DMS153 (cell line): ENCODE measurements around the gene USP54.
A peak's percentile ranks its signal among the peaks of the same experiment; 100 is the strongest.
"Not testable (repeated sequence)": the region's sequence is repeated elsewhere in the genome, so short reads cannot be mapped to it uniquely, and the experiment has no call there.

Source experiments
- DNase-seq: peaks from one replicate; lab custom pipeline; 2025; lab: John Stamatoyannopoulos, UW

The USP54 gene, protein sequence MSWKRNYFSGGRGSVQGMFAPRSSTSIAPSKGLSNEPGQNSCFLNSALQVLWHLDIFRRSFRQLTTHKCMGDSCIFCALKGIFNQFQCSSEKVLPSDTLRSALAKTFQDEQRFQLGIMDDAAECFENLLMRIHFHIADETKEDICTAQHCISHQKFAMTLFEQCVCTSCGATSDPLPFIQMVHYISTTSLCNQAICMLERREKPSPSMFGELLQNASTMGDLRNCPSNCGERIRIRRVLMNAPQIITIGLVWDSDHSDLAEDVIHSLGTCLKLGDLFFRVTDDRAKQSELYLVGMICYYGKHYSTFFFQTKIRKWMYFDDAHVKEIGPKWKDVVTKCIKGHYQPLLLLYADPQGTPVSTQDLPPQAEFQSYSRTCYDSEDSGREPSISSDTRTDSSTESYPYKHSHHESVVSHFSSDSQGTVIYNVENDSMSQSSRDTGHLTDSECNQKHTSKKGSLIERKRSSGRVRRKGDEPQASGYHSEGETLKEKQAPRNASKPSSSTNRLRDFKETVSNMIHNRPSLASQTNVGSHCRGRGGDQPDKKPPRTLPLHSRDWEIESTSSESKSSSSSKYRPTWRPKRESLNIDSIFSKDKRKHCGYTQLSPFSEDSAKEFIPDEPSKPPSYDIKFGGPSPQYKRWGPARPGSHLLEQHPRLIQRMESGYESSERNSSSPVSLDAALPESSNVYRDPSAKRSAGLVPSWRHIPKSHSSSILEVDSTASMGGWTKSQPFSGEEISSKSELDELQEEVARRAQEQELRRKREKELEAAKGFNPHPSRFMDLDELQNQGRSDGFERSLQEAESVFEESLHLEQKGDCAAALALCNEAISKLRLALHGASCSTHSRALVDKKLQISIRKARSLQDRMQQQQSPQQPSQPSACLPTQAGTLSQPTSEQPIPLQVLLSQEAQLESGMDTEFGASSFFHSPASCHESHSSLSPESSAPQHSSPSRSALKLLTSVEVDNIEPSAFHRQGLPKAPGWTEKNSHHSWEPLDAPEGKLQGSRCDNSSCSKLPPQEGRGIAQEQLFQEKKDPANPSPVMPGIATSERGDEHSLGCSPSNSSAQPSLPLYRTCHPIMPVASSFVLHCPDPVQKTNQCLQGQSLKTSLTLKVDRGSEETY (N-terminal part only)

DNA sequence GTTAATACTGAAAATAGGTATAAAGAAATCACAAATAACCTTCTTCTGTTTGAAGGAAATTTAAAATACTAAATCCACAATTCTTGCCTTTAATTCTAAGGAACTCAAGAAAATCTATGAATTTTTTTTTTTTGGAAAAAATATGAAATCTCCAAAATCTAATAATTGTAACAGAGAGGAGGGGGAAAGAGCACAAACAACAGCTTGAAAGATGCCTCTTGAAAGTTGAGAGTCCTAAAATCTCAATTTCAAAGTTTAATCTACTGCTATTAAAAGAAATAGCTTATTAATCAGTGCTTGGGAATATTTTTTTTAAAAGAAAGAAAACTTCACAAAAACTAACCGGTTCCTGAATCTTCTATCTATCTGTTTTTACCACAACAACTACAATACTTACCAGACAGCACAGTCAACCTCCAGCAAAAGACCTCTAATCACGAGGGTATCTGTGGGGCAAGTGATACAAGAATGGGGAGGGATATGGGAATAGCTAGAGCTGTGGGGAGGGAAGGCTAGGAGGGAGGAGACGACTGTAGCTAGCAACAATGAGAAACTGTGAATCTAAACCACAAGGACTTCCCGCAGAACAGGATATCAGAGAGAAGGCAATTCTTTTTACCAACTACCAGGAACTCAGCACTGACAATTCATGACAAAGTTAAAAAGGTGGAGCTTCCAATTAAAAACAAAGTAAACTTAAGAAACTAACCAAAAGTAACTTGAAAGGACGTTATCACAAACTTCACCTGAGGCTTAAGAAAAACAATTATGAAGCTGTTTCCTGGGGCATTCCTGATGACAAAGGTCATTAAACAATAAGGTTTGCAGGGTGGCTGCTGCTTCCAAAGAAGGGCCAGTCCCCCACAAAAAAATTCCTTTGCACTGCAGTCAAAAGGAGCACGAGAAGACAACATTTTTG, at the start of gene USP54:
Gene USP54, minus strand, starts transcription at position 462 of the 919 bp plus-strand sequence. CDS start 15,684 bp downstream, outside the sequence.
- DNase-seq = peak; percentile 36

DNA sequence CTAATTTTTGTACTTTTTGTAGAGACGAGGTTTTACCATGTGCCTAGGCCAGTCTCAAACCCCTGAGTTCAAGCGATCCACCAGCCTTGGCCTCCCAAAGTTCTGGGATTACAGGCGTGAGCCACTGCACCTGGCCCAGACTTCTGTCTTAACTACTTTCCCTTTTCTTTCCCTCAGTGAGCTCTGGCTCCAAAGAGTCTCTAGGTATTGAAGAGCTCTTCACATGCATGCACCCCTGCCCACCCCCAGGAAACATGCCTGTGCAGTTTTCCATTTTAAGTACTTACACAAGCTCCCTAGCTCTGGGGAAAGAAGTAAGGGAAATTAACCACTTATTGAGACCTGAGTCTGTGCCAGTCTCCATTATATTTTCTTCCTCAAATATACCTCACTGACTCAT, 48.1 kb upstream of the USP54 start:
- DNase-seq = no peak

DNA sequence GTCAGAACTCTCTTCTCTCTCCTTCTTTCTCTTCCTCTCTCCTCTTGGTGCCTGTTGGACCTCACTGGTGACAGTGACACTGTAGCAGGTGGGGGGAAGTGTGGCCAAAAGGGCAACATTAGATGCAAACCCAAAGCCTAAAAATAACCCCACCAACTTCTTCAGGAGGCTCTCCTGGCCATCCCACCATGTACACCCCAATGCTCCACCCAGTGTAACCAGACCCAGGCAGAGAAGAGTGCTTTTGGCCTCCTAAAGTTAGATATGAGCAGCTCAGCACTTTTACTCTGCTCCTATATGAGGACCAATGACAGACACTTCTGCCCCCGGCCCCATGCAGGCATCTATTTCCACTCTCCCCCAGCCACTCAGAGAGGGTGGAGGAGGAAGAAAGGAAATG, 44.6 kb upstream of the USP54 start:
- no peak for DNase-seq

DNA sequence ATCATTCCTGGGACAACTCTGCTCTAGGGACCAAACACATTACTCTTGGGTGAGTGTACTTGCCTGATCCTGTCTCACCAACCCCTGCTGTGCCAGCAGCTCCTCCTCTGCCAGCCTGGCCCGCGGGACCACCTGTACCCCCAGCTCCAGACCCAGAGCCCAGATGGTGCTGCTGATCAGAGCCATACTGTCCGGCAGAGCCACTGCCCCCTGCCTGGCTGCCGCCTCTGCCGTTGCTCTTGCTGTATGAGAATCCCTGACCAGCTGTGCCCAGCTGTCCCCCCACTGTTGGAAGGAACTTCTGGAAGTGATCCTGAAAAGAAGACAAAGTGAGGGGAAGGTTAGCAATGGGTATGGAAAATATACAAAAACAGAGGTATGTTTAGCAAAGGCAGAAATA, 43.3 kb upstream of the USP54 start:
- DNase-seq = no peak

DNA sequence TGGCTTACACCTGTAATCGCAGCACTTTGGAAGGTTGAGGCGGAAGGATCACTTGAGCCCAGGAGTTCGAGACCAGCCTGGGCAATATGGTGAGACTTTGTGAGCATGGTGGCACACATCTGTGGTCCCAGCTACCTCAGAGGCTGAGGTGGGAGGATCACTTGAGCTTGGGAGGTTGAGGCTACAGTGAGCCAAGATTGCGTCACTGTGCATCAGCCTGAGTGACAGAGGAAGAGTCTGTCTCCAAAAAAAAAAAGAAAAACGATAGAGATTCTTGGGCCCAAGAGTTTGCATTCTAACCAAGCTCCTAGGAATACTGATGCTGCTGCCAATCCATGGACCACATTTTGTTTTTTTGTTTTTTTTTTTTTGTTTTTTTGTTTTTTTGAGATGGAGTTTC, 38.0 kb upstream of the USP54 start:
- no peak for DNase-seq

DNA sequence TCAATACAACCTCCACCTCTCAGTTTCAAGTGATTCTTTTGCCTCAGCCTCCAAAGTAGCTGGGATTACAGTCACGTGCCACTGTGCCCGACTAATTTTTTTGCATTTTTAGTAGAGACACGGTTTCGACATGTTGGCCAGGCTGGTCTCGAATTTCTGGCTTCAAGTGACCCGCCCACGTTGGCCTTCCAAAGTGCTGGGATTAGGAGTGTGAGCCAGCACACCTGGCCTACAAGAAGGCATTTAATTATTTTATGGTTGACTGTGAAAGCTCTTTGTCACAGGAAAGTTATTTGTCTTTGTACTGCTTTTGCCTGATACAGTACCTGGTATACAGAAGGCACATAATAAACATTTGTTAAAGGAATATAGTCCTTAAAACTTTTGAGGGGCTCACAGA, 37.3 kb upstream of the USP54 start:
- no peak for DNase-seq

DNA sequence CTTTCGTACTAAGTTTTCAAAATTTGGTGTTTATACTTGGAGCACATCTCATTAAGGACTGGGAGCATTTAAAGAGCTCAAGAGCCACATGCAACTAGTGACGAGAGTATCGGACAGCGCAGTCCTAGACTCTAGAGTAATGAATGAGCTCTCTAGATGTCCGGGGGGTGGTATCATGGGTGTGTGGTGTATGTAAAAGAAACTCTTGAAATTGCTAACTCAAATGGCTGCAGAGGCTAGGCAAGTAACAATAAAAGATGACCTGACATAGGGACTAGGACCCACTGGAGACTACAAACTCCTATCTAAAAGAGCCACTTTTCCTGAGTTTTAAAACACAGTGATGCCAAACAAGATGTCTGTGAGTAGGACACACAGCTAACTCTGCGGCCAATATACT, 36.2 kb upstream of the USP54 start:
- DNase-seq = no peak

DNA sequence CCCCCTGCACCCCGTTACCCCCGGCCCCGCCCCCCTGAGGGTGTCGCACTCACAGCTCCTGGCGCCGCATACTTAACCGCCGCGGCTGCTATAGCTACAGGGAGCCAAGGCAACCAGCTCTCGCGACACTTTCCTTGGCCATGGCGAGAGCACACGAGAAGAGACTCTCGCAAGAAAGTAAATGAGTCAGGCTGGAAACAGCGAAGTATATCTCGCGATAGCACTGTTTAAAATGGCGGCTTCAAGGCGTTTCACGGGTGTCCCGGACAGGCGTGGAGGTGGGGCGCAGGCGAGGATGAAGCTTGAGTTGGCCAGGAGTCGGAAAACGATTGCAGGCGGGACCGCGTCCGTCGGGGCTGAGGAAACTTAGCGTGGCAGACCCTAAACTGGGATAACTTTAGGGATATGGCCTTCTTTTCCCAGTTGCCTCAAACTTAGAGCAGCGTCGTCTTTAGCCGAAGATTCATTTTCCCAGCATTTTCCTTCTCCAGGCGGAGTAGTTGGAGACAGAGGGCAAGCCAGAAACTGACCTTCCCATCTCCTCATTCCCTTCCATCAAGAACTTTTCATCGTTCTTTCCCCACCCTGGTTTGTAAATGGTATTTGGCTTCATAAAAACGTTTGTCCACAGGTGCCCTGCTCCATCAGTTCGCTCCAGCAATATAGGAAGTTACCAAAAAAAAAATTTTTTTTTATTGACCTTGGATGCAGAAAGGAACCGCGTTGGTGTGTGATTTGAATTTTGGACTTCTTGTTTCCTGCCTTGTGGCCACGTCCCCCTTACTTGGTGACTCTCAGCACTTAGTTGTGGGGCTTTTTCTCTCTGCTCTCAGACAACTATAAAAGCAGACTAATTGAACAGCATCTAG, 35.0 kb upstream of the USP54 start:
- DNase-seq = peak; percentile 97

DNA sequence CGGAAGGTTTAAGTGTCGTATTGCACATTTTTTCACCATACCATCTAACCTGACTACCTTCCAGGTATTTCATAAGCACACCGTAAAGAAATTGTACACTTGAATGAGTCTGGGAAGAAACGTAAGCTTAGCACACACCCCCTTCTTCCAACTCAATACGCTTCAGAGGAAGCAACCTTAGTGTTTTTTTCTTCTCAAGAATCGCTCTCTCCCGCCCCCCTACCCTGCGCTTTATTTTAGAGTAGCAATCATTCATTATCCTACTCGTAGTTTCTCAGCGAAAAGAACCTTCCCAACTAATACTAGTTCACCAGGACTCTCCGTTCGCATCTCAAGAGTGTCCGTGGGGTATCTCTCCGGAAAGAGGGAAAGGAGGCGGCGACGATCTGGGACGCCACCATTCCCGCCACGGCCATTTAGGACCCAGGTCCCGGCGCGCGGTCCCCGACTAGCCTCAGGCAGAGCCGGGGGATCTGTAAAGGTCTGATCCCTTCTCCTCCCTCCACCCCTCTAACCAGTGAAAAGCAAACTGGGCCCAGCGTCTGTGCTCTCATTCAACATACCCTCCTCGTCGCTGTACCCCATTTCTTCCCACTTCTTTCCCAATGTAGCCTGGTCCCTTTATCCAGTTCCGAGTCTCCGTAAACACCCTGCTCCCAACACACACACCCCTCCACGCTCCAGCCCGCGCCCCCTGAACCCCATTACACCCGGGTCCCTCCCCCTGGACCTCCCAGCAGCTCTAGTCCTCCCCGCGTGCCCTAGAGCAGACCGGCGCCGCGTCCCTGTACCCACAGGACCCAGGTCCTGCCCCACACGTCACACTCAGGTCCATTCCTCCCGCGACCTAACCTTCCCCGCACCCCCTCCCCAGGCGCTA, 34.1 kb upstream of the USP54 start:
- DNase-seq = no peak

DNA sequence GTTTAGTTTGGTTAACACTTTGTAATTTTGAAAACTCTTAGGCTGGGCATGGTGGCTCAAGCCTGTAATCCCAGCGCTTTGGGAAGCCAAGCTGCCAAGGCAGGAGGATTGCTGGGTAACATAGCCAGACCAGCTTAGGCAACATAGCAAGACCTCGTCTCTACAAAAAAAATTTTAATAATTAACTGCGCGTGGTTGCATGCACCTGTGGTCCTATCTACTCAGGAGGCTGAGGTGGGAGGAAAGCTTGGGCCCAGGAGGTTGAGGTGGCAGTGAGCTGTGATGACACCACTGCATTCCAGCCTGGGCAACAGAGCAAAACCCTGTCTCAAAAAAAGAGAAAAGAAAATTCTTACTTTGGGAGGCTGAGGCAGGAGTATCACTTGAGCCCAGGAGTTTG, 31.9 kb upstream of the USP54 start:
- no peak for DNase-seq

DNA sequence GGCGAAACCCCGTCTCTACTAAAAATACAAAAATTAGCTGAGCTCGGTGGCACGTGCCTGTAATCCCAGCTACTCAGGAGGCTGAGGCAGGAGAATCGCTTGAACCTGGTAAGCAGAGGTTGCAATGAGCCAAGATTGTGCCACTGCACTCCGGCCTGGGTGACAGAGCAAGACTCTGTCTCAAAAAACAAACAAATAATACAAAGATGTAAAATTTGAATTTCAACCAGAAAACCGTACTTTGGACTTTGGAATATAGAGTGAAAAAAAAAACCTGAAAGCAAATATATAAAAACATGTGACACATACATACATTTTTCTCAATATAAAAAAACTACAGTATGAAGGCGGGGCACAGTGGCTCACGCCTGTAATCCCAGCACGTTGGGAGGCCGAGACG, 29.8 kb upstream of the USP54 start:
- DNase-seq = not testable (repeated sequence)

DNA sequence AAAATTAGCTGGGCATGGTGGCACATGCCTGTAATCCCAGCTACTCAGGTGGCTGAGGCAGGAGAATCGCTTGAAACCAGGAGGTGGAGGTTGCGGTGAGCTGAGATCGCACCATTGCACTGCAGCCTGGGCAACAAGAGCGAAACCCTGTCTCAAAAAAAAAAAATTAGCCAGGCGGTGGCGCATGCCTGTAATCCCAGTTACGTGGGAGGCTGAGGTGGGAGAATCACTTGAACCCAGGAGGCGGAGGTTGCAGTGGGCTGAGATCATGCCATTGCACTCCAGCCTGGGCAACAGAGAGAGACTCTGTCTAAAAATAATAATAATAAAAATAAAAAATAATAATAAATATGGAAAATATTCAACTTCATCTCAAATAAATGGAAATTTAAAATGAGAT, 26.0 kb upstream of the USP54 start:
- DNase-seq = not testable (repeated sequence)

DNA sequence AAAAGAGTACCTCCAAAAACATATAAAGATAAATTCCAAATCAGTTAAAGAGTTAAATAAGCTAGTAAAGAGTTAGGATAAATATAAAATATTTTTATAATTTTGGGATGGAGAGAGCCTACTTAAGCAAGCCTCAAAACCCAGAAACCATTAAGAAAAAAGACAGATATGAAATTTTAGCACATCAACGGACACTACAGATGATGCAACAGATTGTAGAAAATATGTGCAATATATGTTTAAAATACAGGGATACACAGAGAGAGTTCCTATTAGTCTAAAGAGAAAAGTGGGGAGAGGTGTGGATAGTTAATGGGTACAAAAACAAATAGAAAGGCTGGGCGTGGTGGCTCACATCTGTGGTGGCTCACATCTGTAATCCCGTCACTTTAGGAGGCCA, 23.6 kb upstream of the USP54 start:
- no peak for DNase-seq

DNA sequence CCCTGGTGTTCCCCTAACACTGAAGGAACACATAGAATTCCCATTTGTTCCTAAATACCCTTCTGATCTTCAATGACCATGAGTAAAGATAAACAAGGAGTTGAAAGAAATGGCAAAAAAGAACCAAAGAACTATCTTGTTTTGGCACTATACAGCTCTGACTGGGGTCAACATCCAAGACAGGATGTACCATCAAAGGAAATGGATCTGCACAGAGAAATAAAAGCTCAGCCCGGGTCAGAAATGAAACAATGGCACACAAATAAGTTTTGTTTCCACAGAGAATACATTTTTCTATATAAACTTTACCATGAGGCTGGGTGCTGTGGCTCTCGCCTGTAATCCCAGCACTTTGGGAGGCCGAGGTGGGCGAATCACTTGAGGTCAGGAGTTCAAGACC, 18.0 kb upstream of the USP54 start:
- no peak for DNase-seq

DNA sequence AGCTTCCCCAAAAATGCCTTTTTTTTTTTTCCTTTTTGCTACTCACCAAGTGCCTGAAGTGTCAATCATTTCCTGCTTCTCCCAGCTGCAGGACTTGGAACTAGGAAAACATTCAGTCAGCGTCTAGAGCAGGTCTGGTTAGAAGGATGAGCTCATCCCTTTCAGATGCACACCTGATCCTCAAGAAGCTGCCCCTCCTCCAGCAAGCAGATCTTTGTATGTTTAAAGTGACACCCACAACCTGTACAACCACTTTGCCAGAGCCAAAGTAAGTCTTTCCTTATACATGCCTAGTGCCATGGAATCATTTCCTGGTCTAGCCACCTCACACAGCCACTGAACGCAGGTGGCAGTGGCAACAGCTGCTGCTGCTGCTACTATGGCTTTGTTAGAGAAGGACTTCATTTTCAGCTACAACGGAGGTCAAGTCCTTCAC, 10.4 kb upstream of the USP54 start:
- DNase-seq = peak; percentile 87

DNA sequence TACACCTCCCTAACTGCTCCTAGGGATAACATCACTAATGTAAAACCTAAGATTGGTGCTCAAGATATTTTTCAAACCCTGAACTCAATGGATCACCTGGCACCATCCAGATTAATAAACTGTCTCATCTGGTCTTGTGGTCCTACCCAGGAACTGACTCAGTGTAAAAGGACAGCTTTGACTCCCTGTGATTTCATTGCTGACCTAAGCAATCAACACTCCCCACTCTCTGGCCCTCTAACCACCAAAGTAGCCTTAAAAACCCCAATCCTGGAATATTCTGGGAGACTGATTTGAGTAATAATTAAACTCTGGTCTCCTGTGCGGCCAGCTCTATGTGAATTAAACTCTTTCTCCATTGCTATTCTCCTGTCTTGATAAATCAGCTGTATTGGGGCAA, 6.2 kb upstream of the USP54 start:
- no peak for DNase-seq

DNA sequence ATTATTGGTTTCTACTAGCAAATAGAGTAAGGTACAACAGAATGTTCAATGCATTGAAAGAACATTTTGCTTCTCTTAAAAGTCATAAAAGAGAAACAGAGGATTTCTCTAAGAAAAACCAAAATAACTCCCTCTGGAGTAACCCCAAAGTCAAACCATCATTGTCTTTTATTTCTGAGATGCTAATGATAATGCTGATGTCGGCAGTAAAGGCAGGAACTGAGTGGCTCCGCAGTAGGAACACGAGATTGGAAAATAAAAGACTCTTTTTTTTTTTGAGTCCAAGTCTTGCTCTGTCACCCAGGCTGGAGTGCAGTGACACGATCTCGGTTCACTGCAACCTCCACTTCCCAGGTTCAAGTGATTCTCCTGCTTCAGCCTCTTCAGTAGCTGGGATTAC, 2.7 kb upstream of the USP54 start:
- DNase-seq = no peak

DNA sequence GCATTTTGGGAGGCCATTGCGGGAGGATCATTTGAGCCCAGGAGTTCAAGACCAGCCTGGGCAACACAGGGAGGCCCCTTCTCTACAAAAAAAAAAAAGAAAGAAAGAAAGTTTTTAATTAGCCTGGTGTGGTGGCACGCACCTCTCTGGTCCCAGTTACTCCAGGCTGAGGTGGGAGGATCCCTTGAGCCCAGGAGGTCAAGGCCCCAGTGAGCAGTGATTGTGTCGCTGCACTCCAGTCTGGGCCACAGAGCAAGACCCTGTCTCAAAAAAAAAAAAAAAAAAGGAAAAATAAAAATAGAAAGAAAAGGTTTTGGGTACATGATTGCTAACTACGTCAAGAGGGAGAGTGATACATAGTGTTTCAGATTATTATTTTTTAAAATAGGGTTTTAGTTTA, 2.0 kb upstream of the USP54 start:
- no peak for DNase-seq

DNA sequence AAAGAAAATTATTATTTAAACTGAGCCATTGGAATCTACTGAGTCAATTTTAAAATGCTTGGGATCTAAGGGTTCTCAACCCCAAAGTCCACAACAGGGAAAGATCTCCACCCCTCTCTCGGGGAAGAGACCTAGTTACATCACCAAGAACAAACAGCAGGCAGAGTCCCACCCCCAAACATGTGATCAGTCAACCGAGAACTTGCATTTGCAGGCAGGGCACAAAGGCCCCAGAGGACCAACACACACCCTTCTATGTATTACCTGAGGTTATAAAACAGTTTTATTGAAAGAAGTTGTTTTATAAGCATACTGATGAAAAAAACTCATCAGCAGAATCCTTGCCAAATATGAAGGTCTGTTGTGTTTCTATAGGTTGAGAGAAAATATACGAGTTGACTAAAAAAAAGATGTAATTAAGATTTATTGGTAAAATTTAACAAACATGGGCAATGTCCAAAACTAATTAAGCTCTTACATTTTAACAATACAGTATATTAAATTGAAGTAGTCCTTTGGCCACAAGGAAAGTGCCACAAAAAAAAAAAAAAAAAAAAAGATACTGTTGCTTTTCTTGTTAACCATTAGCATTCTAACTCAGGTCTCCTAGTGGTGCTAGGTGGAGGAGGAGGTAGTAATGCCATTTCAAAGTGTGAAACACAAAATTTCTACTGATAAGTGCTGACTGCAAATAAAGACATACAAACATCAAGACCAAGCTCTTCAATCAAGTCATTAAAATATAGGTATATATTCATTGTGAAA, 975 bp upstream of the USP54 start:
- peak; percentile 82 for DNase-seq
